Measurements from ENCODE around the gene KRT9.
"Not testable (repeated sequence)": the region's sequence is repeated elsewhere in the genome, so short reads cannot be mapped to it uniquely, and the experiment has no call there.

GRCh38 chr17:41584331-41584927, 12.6 kb upstream of the KRT9 start:
- not testable (repeated sequence) for TF ChIP-seq POLR2AphosphoS5 (IDR thresholded peaks at IDR 0.05; ENCODE audit: insufficient read depth, low read depth, low read length); POLR2A (IDR thresholded peaks at IDR 0.05; ENCODE audit: low read depth, low read length); CTCF (IDR thresholded peaks at IDR 0.05; ENCODE audit: extremely low read depth in 1 of 2, insufficient read depth in 1 of 2, low read depth in 1 of 2, low read length in 2 of 2); FOS (IDR thresholded peaks at IDR 0.05; ENCODE audit: borderline replicate concordance, insufficient read depth, low read length); MAX (IDR thresholded peaks at IDR 0.05; ENCODE audit: insufficient read depth, insufficient read length); MYC (IDR thresholded peaks at IDR 0.05; ENCODE audit: low read depth, low read length); EZH2 (IDR thresholded peaks at IDR 0.05; ENCODE audit: borderline replicate concordance, low read depth, low read length, severe bottlenecking); JUN (IDR thresholded peaks at IDR 0.05; ENCODE audit: borderline replicate concordance, insufficient read depth, insufficient read length, low read depth)

Measured in endothelial cell of umbilical vein (primary cell).